A549 (cell line): ENCODE results near the gene NFATC3.

Experiments used
- CHD2 ChIP-seq: fragments of 150-350 bp; IDR thresholded peaks from 2 replicates; pipeline ENCODE4 v1.6.1; 2014; ENCODE audit warnings: low read length; ENCODE audit not compliant: partially characterized antibody
- CTCF ChIP-seq: fragments of >200 bp; sonication (Bioruptor Twin); formaldehyde crosslinking; IDR thresholded peaks from 3 replicates; pipeline ENCODE4 v1.5.1; 2016
- EP300 ChIP-seq, 2 experiments: fragments of >200 bp; sonication (Bioruptor Twin); formaldehyde crosslinking; IDR thresholded peaks; 2 replicates in 1 of 2; 3 replicates in 1 of 2; pipeline ENCODE4 v1.6.1; 2016 to 2017
- FOSL2 ChIP-seq, 2 experiments: fragments of 450-650 bp in 1 of 2; fragments of >200 bp in 1 of 2; sonication (Bioruptor Twin) in 1 of 2; formaldehyde crosslinking; IDR thresholded peaks; 2 replicates each; pipeline versions ENCODE4 v1.5.0 to v1.6.1; 2016 to 2020; ENCODE audit warnings: mild to moderate bottlenecking in 1 of 2, moderate library complexity in 1 of 2
- JUNB ChIP-seq: fragments of >200 bp; sonication (Bioruptor Twin); formaldehyde crosslinking; IDR thresholded peaks from 2 replicates; pipeline ENCODE4 v1.6.1; 2016
- MYC ChIP-seq: IDR thresholded peaks from 2 replicates; pipeline ENCODE4 v1.6.1; 2012; ENCODE audit warnings: mild to moderate bottlenecking, inconsistent platforms, low read length, improper control_type of control experiment, borderline replicate concordance
- POLR2A ChIP-seq: IDR thresholded peaks from 2 replicates; pipeline ENCODE4 v1.6.1; 2012; ENCODE audit warnings: mild to moderate bottlenecking, low read length
- RAD21 ChIP-seq, 2 experiments: fragments of >200 bp in 1 of 2; sonication (Bioruptor Twin) in 1 of 2; formaldehyde crosslinking in 1 of 2; IDR thresholded peaks in 1 of 2; conservative IDR thresholded peaks in 1 of 2; 2 replicates in 1 of 2; 3 replicates in 1 of 2; pipeline ENCODE4 v1.6.1; 2012 to 2018; ENCODE audit warnings: inconsistent platforms in 1 of 2
- RFX5 ChIP-seq: fragments of 450-650 bp; IDR thresholded peaks from 2 replicates; pipeline ENCODE4 v1.7.1; 2014; ENCODE audit warnings: antibody characterized with exemption, mild to moderate bottlenecking, moderate library complexity
- SREBF2 ChIP-seq: fragments of 450-650 bp; IDR thresholded peaks from 2 replicates; pipeline ENCODE4 v1.6.1; 2014; ENCODE audit warnings: mild to moderate bottlenecking, moderate library complexity
- TP53 ChIP-seq: fragments of 250-450 bp; sonication (Bioruptor Pico); IDR thresholded peaks from 2 replicates; pipeline ENCODE4 v1.5.0; 2021; ENCODE audit warnings: mild to moderate bottlenecking, moderate library complexity
- TF ChIP-seq, protein P1 (sequence below): IDR thresholded peaks from 2 replicates; pipeline ENCODE4 v1.6.1; 2012; ENCODE audit warnings: low read depth, borderline replicate concordance
- TF ChIP-seq, protein P2 (sequence below): fragments of 450-650 bp; IDR thresholded peaks from 2 replicates; pipeline ENCODE4 v1.6.1; 2014; ENCODE audit warnings: antibody characterized with exemption
- TF ChIP-seq, protein P3 (sequence below): fragments of >200 bp; sonication (Bioruptor Twin); formaldehyde crosslinking; IDR thresholded peaks from 3 replicates; pipeline ENCODE4 v1.6.1; 2016

- TF ChIP-seq, protein P1, sequence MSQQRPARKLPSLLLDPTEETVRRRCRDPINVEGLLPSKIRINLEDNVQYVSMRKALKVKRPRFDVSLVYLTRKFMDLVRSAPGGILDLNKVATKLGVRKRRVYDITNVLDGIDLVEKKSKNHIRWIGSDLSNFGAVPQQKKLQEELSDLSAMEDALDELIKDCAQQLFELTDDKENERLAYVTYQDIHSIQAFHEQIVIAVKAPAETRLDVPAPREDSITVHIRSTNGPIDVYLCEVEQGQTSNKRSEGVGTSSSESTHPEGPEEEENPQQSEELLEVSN: no peak
- no peak for TF ChIP-seq RAD21 (conservative IDR thresholded peaks at IDR 0.05 in 1 of 2, IDR thresholded peaks at IDR 0.05 in 1 of 2)
- no peak for TF ChIP-seq SREBF2
- TF ChIP-seq FOSL2 (IDR thresholded peaks at IDR 0.05): no peak
- no peak for TF ChIP-seq FOSL2 (CRISPR knock-in tag; IDR thresholded peaks at IDR 0.05)
- no peak for TF ChIP-seq MYC
- TF ChIP-seq CTCF: no peak
- TF ChIP-seq, protein P2, sequence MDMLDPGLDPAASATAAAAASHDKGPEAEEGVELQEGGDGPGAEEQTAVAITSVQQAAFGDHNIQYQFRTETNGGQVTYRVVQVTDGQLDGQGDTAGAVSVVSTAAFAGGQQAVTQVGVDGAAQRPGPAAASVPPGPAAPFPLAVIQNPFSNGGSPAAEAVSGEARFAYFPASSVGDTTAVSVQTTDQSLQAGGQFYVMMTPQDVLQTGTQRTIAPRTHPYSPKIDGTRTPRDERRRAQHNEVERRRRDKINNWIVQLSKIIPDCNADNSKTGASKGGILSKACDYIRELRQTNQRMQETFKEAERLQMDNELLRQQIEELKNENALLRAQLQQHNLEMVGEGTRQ: no peak
- TF ChIP-seq EP300 (IDR thresholded peaks at IDR 0.05): no peak
- no peak for TF ChIP-seq TP53 (CRISPR knock-in tag)
- no peak for TF ChIP-seq POLR2A
- TF ChIP-seq, protein P3, sequence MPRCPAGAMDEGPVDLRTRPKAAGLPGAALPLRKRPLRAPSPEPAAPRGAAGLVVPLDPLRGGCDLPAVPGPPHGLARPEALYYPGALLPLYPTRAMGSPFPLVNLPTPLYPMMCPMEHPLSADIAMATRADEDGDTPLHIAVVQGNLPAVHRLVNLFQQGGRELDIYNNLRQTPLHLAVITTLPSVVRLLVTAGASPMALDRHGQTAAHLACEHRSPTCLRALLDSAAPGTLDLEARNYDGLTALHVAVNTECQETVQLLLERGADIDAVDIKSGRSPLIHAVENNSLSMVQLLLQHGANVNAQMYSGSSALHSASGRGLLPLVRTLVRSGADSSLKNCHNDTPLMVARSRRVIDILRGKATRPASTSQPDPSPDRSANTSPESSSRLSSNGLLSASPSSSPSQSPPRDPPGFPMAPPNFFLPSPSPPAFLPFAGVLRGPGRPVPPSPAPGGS: no peak
- TF ChIP-seq RFX5: no peak
- TF ChIP-seq CHD2: no peak
- TF ChIP-seq JUNB: no peak
These were observed 129.6 kb downstream of the NFATC3 start for GRCh38 chr16:68214726-68215125.
